Ishikawa (cell line): Measurements from ENCODE around the gene BLZF1.

Source experiments
- CEBPB ChIP-seq: IDR thresholded peaks from 2 replicates; pipeline ENCODE4 v1.6.1; 2012
- CREB1 ChIP-seq: IDR thresholded peaks from 2 replicates; pipeline ENCODE4 v1.6.1; 2012; ENCODE audit warnings: low read depth
- EGR1 ChIP-seq: IDR thresholded peaks from 2 replicates; pipeline ENCODE4 v1.6.1; 2012
- EP300 ChIP-seq: IDR thresholded peaks from 2 replicates; pipeline ENCODE4 v1.6.1; 2012; ENCODE audit warnings: borderline replicate concordance
- FOXM1 ChIP-seq: IDR thresholded peaks from 2 replicates; pipeline ENCODE4 v1.6.1; 2012; ENCODE audit warnings: low read depth, borderline replicate concordance
- MAX ChIP-seq: IDR thresholded peaks from 2 replicates; pipeline ENCODE4 v1.6.1; 2012
- NFIC ChIP-seq: IDR thresholded peaks from 2 replicates; pipeline ENCODE4 v1.6.1; 2012
- RAD21 ChIP-seq: IDR thresholded peaks from 2 replicates; pipeline ENCODE4 v1.6.1; 2012; ENCODE audit warnings: low read depth
- REST ChIP-seq: IDR thresholded peaks from 2 replicates; pipeline ENCODE4 v1.6.1; 2012; ENCODE audit warnings: low read depth, mild to moderate bottlenecking
- TAF1 ChIP-seq: IDR thresholded peaks from 2 replicates; pipeline ENCODE4 v1.6.1; 2012; ENCODE audit warnings: low read depth, mild to moderate bottlenecking
- TEAD4 ChIP-seq: IDR thresholded peaks from 2 replicates; pipeline ENCODE4 v1.6.1; 2012
- YY1 ChIP-seq: IDR thresholded peaks from 2 replicates; pipeline ENCODE4 v1.6.1; 2012; ENCODE audit warnings: low read depth
- ZBTB7A ChIP-seq: IDR thresholded peaks from 2 replicates; pipeline ENCODE4 v1.6.1; 2012; ENCODE audit warnings: low read depth

DNA sequence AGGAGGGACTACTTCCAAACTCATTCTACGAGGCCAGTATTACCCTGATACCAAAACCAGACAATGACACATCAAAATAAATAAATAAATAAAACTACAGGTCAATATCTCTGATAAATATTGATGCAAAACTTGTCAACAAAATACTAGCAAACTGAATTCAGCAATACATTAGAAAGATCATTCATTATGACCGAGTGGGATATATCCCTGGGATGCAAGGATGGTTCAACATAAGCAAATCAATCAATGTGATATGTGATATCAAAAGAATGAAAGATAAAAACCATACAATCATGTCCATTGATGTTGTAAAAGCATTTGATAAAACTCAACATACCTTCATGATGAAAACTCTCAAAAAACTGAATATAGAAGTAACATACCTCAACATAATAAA is 37.1 kb upstream of the BLZF1 start:
- TF ChIP-seq MAX, result no peak
- TF ChIP-seq RAD21, result no peak
- no peak for TF ChIP-seq TEAD4
- TF ChIP-seq CREB1, result no peak
- no peak for TF ChIP-seq TAF1
- TF ChIP-seq CEBPB, result no peak
- TF ChIP-seq REST, result no peak
- TF ChIP-seq EGR1, result no peak
- no peak for TF ChIP-seq NFIC
- no peak for TF ChIP-seq YY1
- no peak for TF ChIP-seq EP300
- TF ChIP-seq FOXM1, result no peak
- TF ChIP-seq ZBTB7A, result no peak
